GM21737 (cell line): ENCODE measurements around the gene NEU1.
"Not testable (repeated sequence)": the region's sequence is repeated elsewhere in the genome, so short reads cannot be mapped to it uniquely, and the experiment has no call there.

Source experiments
- ATAC-seq: cut with Tn5 transposase; IDR thresholded peaks from one replicate; pipeline ENCODE4 v1.9.1; 2021; ENCODE audit warnings: mild to moderate bottlenecking, moderate library complexity; ENCODE audit not compliant: unreplicated experiment

The NEU1 gene

DNA sequence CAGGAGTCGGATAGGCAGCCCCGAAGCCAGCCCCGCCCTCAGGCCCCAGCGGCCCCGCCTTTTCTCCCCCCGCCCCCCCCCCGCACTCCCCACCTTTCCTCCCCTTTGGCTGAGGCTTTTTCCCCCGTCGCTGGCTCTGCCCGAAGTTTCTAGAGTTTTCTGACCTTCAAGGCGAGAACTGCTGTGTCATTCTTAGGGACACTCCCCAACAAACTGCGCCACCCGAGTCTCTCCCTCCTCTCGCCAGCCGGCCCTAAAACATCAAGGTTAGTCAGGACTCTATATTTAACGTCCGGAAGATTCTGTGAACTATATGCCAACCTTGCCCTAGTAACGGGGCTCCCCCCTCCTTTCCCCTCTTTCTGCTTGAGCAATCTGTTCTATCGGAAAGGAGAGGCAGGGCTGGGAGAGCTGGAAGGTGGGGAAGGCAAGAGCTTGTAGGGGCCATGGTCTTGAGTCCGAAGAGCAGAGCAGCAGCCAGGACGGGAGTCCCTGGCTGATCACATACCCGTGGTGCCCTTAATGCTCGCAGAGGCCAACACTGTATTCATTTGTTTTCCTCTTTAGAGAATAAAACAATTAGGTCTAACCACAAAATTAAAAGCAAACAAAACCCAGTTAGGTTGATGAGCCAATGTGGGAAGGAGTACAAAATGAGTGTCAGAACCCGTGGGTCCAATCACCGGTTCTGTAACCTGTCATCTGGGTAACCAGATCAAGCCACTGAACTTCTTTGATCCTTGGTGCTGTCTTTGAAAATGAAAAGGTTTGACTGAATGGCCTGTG is 40.4 kb downstream of the NEU1 start:
- ATAC-seq = no peak

GRCh38 chr6:31821301-31822035 is 41.2 kb downstream of the NEU1 start:
- ATAC-seq = no peak

- not testable (repeated sequence) for ATAC-seq
Observed at GRCh38 chr6:31820399-31820798, 42.2 kb downstream of the NEU1 start.

DNA sequence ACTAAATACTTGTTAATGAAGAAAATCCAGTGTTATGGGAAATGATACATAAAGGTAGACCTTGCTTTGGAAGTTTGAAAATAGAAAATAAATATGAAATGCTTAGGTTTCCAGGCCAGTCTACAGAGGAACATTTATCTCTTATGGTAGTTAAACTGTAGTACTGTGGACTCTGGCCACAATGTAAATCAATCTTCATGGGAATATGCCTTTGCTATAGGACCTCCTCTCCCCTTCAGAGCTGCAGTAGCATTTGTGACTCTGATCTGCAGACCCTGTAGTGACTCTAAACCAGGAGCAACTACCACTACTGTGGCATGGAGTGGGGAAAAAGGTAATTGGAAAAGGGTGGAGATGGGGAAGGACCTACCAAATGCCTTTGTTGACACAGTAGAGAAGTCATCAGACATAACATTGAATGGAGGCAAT is 42.7 kb downstream of the NEU1 start:
- no peak for ATAC-seq

- not testable (repeated sequence) for ATAC-seq
Observed at GRCh38 chr6:31817929-31818511, 44.6 kb downstream of the NEU1 start.

GRCh38 chr6:31817133-31817928 is 45.3 kb downstream of the NEU1 start:
- ATAC-seq = not testable (repeated sequence)

DNA sequence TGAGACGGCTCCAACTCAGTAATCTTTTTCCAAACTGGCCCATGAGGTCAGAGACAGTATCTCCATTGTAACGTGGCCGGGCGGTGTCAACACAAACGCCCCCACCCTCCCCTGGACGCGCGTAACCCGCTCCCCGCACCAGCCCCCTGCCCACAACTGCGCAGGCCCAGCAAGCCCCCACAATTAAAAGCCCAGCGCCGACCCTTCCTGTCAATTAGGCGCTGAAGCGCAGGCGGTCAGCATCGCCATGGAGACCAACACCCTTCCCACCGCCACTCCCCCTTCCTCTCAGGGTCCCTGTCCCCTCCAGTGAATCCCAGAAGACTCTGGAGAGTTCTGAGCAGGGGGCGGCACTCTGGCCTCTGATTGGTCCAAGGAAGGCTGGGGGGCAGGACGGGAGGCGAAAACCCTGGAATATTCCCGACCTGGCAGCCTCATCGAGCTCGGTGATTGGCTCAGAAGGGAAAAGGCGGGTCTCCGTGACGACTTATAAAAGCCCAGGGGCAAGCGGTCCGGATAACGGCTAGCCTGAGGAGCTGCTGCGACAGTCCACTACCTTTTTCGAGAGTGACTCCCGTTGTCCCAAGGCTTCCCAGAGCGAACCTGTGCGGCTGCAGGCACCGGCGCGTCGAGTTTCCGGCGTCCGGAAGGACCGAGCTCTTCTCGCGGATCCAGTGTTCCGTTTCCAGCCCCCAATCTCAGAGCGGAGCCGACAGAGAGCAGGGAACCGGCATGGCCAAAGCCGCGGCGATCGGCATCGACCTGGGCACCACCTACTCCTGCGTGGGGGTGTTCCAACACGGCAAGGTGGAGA is 47.4 kb downstream of the NEU1 start, which contains the start of the genes HSPA1A and HSPA1L:
Gene HSPA1A, plus strand, starts transcription at position 519 of the 814 bp plus-strand sequence. Its CDS starts 214 bp downstream, at position 733.
Gene HSPA1L, minus strand, starts transcription at position 259 of the 814 bp plus-strand sequence. CDS start 3,311 bp downstream, outside the sequence.
- ATAC-seq = no peak

DNA sequence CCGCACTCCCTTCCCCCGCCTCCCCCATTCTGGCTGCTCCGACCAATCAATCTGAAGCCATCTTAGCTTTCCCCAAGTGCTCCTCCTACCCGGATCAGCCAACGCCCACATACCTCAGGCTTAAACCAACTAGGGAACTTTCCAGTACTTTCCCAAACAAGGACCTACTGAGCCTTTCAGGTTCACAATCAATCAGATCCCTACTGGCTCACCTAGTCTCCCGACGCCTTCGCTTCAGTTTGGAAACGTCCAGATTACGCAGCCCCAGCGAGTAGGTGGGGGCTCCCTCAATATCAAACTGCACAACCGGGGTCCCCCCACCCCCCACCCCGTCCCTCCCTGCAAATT is 48.0 kb downstream of the NEU1 start:
- no peak for ATAC-seq

DNA sequence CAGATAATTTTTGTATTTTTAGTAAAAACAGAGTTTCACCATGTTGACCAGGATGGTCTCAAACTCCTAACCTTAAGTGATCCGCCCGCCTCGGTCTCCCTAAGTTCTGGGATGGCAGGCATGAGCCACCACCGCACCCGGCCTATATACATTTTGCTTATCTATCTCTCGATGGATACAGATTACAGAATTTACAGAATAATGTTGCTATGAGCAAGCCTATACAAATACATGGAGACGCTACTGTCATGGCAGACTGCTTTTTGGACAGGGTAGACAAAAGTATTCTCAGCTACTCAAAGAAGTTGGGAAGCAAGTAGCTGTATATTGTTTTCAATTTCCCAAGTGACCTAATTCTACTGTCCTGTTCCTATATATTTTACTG is 49.2 kb downstream of the NEU1 start:
- no peak for ATAC-seq

DNA sequence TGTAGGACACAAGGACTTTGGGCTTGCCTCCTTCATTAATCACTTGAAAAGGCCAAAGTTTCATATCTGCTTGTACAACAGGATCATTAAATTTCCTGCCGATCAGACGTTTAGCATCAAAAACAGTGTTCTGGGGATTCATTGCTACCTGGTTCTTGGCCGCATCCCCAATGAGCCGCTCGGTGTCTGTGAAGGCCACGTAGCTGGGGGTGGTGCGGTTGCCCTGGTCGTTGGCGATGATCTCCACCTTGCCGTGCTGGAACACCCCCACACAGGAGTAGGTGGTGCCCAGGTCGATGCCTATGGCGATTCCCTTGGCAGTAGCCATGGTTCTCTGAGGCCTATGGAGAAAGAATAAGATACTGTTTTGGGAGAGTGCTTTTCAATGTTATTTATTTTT is 51.0 kb downstream of the NEU1 start:
- ATAC-seq = no peak

DNA sequence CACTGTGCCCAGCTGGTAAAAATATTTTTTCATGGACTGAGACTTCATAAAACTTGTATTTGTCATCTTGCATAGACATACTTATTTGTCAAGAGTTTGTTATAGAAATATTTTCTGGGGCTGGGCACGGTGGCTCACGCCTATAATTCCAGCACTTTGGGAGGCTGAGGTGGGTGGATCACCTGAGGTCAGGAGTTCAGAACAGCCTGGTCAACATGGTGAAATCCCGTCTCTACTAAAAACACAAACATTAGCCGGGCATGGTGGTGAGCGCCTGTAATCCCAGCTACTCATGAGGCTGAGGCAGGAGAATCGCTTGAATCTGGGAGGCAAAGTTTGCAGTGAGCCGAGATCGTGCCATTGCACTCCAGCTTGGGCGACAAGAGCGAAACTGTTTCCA is 54.0 kb downstream of the NEU1 start:
- ATAC-seq = not testable (repeated sequence)
